PC-9 (cell line): ENCODE measurements around the gene KRT36. TPM values are rescaled to one million over a fixed set of nuclear protein-coding genes. Genes with fewer than 3 reads are reported as not detected.

ENCODE experiments used
- BruUV-seq: library from RNA; stranded (reverse); fragments of 400-500 nt; replicated peaks from 2 replicates; lab custom pipeline; 2021; lab: Mats Ljungman, UMichigan
- CTCF ChIA-PET: fragments of 300-600 bp; sonication (Branson Sonifier 250); formaldehyde crosslinking; loops from one replicate; lab custom pipeline; 2022; ENCODE audit warnings: antibody characterized with exemption; lab: Charles Lee
- POLR2A ChIA-PET: fragments of 300-600 bp; sonication (Branson Sonifier 250); formaldehyde crosslinking; loops from one replicate; lab custom pipeline; 2022; ENCODE audit warnings: antibody characterized with exemption; ENCODE audit not compliant: unreplicated experiment; lab: Charles Lee
- DNase-seq, 2 experiments: peaks; one replicate each; pipeline versions ENCODE4 v3.0.0 to v3.0.0-alpha.2; 2015 to 2022; ENCODE audit warnings: mixed read lengths in 1 of 2
- H2AFZ ChIP-seq: fragments of 200-600 bp; sonication (generic); 2 replicates; pipeline ENCODE4 v1.8.1; 2017; ENCODE audit warnings: antibody characterized with exemption
- H3F3A ChIP-seq: fragments of 200-600 bp; sonication (generic); 2 replicates; pipeline ENCODE4 v1.8.1; 2017; ENCODE audit warnings: antibody characterized with exemption, mild to moderate bottlenecking, low read depth; ENCODE audit not compliant: insufficient read depth
- H3K27ac ChIP-seq: fragments of 200-600 bp; sonication (generic); 2 replicates; pipeline ENCODE4 v1.6.1; 2016; ENCODE audit warnings: mixed run types
- H3K27me3 ChIP-seq: fragments of 200-600 bp; sonication (generic); 2 replicates; pipeline ENCODE4 v1.6.1; 2016; ENCODE audit warnings: low read depth, mixed run types; ENCODE audit not compliant: insufficient read depth
- H3K36me3 ChIP-seq: fragments of 200-600 bp; sonication (generic); 2 replicates; pipeline ENCODE4 v1.6.1; 2016; ENCODE audit warnings: low read depth, mixed run types
- H3K4me1 ChIP-seq: fragments of 200-600 bp; sonication (generic); replicated peaks from 2 replicates; pipeline ENCODE4 v1.6.1; 2016; ENCODE audit warnings: mixed run types; ENCODE audit not compliant: insufficient read depth
- H3K4me2 ChIP-seq: fragments of 200-600 bp; sonication (generic); 2 replicates; pipeline ENCODE4 v1.6.1; 2017; ENCODE audit warnings: mixed run types
- H3K4me3 ChIP-seq: fragments of 200-600 bp; sonication (generic); 2 replicates; pipeline ENCODE4 v1.6.1; 2016; ENCODE audit warnings: mixed run types
- H3K79me2 ChIP-seq: fragments of 200-600 bp; sonication (generic); 2 replicates; pipeline ENCODE4 v1.6.1; 2017; ENCODE audit warnings: low read depth, mixed run types
- H3K9me2 ChIP-seq: fragments of 200-600 bp; sonication (generic); 2 replicates; pipeline ENCODE4 v1.8.1; 2017; ENCODE audit warnings: mild to moderate bottlenecking; ENCODE audit not compliant: insufficient read depth
- H3K9me3 ChIP-seq: fragments of 200-600 bp; sonication (generic); 2 replicates; pipeline ENCODE4 v1.8.1; 2016; ENCODE audit warnings: low read depth; ENCODE audit not compliant: insufficient read depth
- H4K20me1 ChIP-seq: fragments of 200-600 bp; sonication (generic); 2 replicates; pipeline ENCODE4 v1.8.1; 2017; ENCODE audit not compliant: insufficient read depth
- CTCF ChIP-seq: fragments of 200-600 bp; sonication (generic); conservative IDR thresholded peaks from 2 replicates; pipeline ENCODE4 v1.6.1; 2017; ENCODE audit warnings: mixed run types, antibody characterized with exemption, mild to moderate bottlenecking, moderate library complexity
- EZH2 ChIP-seq: fragments of 200-600 bp; sonication (generic); IDR thresholded peaks from 2 replicates; pipeline ENCODE4 v1.8.0; 2017; ENCODE audit warnings: antibody characterized with exemption, low read depth
- intact Hi-C: fragments of 100-400 bp; cut with micrococcal nuclease; formaldehyde crosslinking; loops from one replicate; pipeline ENCODE4 v1.10.0; 2022; ENCODE audit not compliant: unreplicated experiment
- total RNA-seq: library from RNA; stranded (reverse); gene quantifications from 2 replicates; pipeline ENCODE4 v1.2.3, GENCODE V29; 2021

Gene KRT36
- total RNA-seq, 1 experiment from 2014 or later, result not detected

DNA sequence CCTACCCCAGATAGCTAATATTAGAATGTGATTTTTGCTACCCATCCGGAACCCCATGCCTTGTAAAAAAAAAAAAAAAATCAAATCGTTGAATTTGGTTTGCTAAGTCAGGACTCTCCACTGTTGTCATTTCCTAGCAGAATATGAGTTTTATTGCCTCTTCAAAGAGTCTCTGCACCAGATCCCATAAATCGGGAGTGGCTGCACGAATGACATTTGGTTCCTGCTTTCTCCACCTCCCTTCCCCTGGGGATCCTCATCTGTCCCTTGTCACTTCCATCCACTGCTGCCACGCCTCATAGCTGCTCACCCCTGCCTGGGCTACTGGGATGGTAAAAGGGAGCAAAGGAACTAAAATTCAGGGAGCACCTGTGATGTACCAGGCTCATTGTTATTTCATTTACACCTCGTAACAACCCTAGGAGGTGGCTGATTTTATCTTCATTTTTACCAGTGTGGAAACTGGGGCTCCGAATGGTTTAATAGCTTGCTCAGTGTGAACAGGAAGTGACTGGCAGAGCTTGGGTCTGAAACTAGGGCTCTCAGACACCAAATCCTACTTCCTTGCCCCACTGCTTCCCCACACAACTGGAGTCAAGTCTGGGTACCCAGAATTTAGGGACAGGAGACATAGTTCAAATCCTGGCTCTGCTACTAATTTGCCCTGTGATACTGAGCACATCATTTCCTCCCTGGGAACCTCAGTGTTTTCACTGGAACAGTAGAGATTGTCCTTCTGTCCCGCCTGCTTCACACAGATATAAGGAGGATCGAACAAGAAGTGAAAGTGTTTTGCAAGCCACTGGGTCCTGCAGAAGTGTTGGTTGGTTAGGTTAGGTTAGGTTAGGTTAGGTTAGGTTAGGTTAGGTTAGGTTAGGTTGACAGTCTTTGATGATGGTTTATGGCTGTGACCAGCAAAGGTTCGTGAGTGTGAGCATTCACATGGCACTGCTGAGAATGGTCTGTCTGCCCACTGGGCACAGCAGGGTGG, 585 bp upstream of the KRT36 start:
- Histone ChIP-seq H2AFZ (no peak overlapping the region), H3K4me1 (peaks cover 23% of the 10 kb centered on the region), H3K9me2 (no peaks in the 10 kb centered on the region), H3K9me3 (no peaks in the 10 kb centered on the region), H3K27me3 (no peaks in the 10 kb centered on the region), H3K36me3 (no peaks in the 10 kb centered on the region), H3K4me3 (no peak overlapping the region), H3K4me2 (no peak overlapping the region), H3K79me2 (no peaks in the 10 kb centered on the region), H4K20me1 (no peaks in the 10 kb centered on the region), H3F3A (peaks cover 7% of the 10 kb centered on the region; the same call in 1 of the 2 replicates), H3K27ac (no peak overlapping the region)
- POLR2A ChIA-PET, result interaction anchor here (0.5 kb wide), 1 partner anchor 103 kb away, joined by 9 read pairs; no protein-coding TSS in a partner anchor
- no peak for TF ChIP-seq EZH2
- TF ChIP-seq CTCF, result no peak
- no TSS peak for BruUV-seq
- no peak for DNase-seq
- intact Hi-C loops, result no loop called here
- CTCF ChIA-PET, result no interaction called here

DNA sequence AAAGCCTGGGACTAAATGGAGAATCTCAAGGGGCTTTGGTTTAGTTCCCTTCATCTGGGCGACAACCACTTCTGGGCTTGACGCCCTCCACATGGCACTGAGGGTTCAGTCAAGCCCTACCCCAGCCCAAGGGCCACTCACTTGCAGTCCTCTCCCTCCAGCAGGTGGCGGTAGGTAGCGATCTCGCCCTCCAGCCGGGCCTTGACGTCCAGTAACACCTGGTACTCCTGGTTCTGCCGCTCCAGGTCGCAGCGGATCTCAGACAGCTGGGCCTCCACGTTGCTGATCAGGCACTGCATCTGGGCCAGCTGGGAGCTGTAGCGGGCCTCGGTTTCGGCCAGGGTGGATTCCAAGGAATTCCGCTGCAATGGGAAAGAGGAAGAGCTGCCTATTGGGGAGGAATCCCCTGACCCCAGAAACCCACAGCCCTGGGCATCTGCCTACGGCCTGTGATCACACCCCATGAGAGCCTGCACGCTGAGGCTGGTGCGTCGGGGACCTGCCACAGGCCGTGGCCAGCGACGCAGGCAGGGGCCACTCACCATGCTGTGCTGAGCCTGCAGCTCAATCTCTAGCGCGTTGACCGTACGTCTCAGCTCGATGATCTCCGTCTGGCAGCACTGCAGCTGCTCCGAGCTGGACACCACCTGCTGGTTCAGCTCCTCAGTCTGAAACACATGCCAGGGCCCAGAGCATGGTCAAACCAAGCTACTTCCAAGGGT, 2.7 kb downstream of the KRT36 start:
- ChIA-PET POLR2A (no interaction called here), CTCF (no interaction called here)
- H3K27me3 ChIP-seq, result no peaks in the 10 kb centered on the region
- H3F3A ChIP-seq, result no peaks in the 10 kb centered on the region
- no peaks in the 10 kb centered on the region for H3K9me3 ChIP-seq
- TF ChIP-seq EZH2, result no peak
- peak; percentile 36; the same call in 1 of the 2 replicates for TF ChIP-seq CTCF
- H3K4me2 ChIP-seq, result no peak overlapping the region
- BruUV-seq, result no TSS peak
- no peak for DNase-seq
- no peak overlapping the region for H3K27ac ChIP-seq
- H3K4me1 ChIP-seq, result no peaks in the 10 kb centered on the region
- no peaks in the 10 kb centered on the region for H3K79me2 ChIP-seq
- no peaks in the 10 kb centered on the region for H3K9me2 ChIP-seq
- H3K4me3 ChIP-seq, result no peak overlapping the region
- no peaks in the 10 kb centered on the region for H3K36me3 ChIP-seq
- intact Hi-C loops, result no loop called here
- no peaks in the 10 kb centered on the region for H4K20me1 ChIP-seq
- H2AFZ ChIP-seq, result no peak overlapping the region

DNA sequence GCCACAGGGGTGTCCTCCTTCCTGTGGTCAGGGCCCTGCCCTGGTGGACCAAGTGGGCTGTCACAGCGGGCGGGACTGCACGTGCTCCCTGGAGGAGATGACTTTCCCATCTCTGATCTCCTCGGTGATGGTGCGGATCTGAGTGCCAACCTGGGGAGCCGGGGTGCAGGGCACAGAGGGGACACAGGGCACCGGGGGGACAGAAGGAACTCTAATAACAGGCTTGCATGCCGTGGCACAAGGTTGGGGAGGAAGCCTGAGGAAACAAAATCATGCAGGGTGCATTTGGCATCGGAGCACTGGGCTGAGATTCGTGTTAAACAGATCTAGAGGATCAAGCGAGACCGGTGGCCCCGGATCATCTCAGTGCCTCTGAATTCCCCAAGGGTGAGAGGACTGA, 3.4 kb downstream of the KRT36 start:
- TF ChIP-seq EZH2 (no peak), CTCF (no peak)
- Histone ChIP-seq H3K4me2 (no peak overlapping the region), H3K27me3 (no peaks in the 10 kb centered on the region), H4K20me1 (no peaks in the 10 kb centered on the region), H3K4me1 (no peaks in the 10 kb centered on the region), H3K9me3 (no peaks in the 10 kb centered on the region), H3K27ac (no peak overlapping the region), H3K79me2 (no peaks in the 10 kb centered on the region), H3K4me3 (no peak overlapping the region), H2AFZ (no peak overlapping the region), H3F3A (no peaks in the 10 kb centered on the region), H3K36me3 (no peaks in the 10 kb centered on the region), H3K9me2 (no peaks in the 10 kb centered on the region)
- POLR2A ChIA-PET, result no interaction called here
- CTCF ChIA-PET, result no interaction called here
- intact Hi-C loops, result no loop called here
- no peak for DNase-seq
- no TSS peak for BruUV-seq
